ENCODE data around the gene SUGP2.

SUGP2 gene

DNA sequence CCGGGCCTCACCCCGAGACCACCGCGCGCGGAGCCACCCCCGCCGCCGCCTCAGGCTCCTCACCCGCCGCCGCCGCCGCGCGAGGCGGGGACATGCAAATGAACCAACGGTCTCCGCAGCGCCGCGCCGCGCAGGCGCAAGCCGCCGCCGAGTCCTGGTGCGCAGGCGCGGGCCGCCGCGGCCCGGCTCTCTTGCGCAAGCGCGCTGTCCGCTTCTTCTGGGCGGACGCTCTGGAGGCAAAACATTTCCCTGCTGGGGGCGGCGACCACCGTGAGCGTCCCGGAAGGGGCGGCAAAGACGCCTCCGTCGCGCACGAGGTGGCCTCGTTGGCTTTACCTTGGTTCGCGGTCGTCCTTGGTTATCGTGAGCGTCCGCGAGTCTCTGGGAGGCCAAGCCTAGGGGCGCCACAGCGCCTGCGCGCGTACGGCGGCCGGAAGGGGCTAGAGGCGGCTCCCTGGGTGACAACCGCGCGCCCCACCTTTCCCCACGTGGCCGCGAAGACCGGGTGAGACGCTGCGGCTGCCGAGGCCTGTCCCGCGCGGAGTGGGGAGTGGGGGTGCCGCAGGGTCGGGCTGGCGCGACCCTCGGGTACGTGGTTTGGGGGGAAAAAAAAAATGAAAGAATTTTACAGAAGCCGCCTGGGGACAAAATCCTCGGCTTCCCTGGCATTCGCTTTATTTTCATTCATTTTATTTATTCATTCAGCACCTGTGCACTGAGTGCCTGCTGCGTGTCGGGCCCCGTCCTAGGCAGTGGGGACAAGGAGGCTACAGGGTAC is at the start of gene SUGP2, which contains the start of gene ARMC6:
Gene SUGP2, minus strand, starts transcription at position 92 of the 778 bp plus-strand sequence. CDS start 2,446 bp downstream, outside the sequence.
Gene ARMC6, plus strand, starts transcription at position 178 of the 778 bp plus-strand sequence. CDS start 607 bp downstream, outside the sequence.
- peak; percentile 85 to 89 for DNase-seq

DNA sequence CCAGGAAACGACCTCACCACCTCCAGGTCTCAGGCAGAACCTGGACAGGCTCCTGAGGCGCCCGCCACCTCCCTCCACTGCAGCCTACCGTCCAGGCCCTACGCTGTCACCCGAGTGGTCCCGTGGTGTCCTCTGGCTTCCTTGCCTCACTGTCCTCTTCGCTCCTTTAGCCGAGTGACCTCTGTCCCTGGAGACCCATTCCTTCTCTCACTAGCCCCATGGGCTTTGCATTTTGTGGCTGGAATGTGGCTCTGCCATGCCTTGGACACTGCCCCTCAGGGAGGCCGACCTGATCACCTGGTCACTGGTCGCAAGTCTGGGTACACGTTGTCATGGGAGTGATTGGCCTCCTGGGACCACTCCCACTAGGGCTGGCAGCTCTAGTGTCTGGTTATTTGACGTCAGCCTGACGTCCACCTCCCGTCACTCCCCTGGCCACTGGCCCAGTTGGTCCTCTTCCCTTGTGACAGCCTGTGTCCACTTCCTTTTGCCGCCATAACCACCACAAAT is 48.4 kb upstream of the SUGP2 start:
- DNase-seq = no peak

DNA sequence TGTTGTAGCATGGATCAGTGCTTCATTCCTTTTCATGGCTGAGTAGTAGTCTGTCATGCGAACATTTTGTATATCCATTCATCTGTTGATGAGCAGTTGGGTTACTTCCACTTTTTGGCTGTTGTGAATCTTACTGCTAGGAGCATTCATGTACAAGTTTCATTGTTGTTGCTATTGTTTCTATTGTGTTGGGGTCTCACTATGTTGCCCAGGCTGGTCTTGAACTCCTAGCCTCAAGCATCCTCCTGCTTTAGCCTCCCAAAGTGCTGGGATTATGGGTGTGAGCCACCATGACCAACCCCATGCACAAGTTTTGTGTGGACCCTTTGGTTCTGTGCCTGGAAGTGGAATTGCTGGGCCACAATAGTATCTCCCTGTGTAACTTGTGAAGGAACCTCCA is 46.3 kb upstream of the SUGP2 start:
- DNase-seq = no peak

DNA sequence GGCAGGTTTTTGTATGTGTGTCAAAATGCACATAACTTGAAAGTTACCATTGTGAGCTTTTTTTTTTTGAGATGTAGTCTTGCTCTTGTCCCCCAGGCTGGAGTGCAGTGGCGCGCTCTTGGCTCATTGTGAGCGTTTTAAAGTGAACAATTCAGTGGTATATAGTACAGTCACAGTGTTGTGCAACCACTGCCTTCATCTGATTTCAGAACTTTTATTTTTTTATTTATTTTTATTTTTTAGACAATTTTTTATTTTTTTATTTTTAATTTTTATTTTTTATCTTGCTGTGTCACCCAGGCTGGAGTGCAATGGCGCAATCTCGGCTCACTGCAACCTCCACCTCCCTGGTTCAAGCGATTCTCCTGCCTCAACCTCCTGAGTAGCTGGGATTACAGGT is 45.5 kb upstream of the SUGP2 start:
- DNase-seq = no peak

DNA sequence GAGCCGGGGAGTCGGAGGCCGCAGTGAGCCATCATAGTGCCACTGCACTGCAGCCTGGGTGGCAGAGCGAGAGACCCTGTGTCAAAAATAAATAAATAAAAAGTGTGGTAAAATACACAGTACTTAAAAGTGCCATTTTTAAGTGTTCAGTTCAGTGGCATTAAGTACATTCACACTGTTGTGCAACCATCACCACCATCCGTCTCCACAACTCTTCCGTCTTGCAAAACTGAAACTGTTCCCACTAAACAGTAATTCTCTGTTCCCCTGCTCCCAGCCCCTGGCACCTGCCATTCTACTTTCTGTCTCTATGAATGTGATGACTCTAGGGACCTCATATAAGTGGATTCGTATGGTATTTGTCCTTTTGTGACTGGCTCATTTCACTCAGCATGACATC is 43.8 kb upstream of the SUGP2 start:
- DNase-seq = no peak

DNA sequence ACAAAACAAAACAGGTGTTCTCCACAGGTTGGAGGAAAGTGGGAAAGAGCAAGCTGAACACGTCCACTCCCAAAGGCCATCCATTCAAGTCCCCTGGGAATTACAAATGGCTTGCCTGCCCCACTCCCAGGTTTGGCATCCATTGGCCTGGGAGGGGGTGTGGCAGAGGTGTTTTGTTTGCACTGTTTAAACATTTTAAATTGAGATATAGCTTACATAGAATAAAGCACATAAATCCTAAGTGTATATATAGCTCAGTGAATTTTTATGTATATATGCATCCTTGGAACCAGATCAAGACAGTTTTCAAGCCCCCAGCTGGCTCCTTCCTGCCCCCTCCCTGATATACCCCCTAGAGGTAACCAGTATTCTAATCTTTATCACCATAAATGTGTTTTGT is 43.2 kb upstream of the SUGP2 start:
- no peak for DNase-seq

DNA sequence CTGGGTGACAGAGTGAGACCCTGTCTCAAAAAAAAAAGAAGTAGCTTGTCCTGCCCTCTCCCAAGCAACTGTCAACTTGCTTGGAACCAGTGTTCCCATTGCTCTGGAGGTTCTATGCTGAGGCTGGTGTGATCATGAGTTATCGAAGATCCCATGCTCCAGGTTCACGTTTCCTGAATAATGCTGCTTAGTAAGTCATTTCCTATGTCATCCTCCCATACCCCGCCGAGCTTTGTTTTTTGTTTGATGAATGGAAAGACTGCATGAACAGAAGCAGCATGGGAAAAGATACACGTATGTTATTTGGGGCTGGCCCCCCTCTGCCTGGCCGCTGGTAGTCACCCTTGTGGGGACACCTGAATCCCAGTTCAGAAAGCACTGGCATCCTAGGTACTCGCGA is 41.8 kb upstream of the SUGP2 start:
- no peak for DNase-seq

DNA sequence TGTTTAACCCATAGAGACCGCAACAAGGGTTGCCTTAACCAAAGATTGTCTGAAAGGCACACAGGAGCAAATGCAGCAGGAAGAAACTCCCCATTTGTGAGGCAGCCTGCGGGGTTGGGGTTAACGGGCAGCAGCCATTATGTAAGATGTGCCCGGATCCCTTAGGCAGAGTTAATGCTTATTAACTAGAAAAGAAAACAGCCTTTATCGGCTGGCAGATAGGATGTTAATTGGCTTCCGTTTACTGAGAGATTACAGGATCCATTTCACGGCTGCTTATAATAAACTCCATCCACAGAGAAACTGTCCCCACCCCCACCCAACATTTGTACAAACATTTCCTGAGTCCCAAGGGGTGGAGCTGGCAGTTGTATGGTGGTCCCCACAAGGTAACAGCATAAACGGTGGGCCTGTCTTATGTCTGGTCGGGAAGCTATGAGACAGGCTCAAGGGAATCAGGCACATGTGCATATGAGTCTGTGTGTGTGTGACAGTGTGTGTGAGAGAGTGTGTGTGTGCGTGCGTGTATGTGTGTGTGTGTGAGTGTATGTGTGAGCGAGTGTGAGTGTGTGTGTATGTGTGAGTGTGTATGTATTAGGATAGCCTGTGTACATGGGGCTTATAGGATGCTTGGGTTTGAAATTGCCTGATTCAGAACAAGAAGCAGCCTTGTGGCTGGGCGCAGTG is 41.0 kb upstream of the SUGP2 start:
- DNase-seq = no peak

DNA sequence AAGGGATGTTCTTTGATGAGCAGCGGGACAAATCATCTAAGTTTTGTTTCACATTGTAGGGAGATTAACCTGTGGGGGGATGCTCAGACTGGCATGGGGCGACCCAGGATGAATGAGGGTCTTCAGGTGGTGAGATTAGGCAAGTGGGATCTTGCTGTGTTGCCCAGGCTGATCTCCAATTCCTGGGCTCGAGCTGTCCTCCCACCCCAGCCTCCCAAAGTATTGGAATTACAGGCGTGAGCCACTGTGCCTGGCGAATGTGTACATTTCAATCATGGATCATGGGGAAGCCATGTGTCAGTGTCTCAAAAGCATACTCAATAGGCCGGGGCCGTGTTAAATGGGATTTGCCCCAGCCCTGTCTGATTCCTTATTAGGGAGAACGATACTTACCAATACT is 38.6 kb upstream of the SUGP2 start:
- no peak for DNase-seq

DNA sequence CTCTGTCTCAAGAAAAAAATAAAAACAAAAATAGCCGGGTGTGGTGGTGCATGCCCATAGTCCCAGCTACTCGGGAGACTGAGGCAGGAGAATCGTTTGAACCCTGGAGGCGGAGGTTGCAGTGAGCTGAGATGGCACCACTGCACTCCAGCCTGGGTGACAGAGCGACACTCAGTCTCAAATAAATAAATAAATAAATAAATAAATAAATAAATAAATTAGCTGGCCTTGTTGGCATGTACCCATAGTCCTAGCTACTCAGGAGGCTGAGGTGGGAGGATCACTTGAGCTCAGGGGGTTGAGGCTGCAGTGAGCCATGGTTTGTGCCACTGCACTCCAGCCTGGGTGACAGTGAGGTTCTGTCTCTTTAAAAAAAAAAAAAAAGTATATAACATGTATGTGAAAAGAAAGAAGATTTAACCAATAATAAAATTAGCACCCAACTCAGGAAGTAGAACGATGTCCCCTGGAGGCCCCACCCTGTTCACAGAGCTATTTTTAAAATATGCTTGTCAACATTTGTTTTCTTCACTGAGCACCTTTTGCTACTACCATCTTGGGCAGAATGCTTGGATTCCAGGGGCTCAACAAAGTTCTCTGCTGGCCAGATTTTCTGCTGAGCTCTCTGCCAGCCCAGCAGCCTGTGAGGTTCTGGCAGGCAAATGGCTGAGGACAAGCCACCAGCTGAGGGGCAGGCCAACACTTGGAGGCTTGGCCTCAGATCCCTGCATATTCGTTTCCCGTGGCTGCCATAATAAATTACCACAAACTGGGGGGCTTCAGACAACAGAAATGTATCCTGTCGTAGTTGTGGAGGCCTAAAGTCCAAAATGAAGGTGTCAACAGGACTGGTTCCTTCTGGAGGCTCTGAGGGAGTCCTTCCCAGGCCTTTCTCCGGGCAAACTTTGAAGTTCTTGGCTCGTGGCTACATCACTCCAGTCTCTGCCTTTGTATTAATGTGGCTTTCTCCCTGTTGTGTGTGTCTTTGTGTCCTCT is 35.6 kb upstream of the SUGP2 start:
- DNase-seq = no peak

DNA sequence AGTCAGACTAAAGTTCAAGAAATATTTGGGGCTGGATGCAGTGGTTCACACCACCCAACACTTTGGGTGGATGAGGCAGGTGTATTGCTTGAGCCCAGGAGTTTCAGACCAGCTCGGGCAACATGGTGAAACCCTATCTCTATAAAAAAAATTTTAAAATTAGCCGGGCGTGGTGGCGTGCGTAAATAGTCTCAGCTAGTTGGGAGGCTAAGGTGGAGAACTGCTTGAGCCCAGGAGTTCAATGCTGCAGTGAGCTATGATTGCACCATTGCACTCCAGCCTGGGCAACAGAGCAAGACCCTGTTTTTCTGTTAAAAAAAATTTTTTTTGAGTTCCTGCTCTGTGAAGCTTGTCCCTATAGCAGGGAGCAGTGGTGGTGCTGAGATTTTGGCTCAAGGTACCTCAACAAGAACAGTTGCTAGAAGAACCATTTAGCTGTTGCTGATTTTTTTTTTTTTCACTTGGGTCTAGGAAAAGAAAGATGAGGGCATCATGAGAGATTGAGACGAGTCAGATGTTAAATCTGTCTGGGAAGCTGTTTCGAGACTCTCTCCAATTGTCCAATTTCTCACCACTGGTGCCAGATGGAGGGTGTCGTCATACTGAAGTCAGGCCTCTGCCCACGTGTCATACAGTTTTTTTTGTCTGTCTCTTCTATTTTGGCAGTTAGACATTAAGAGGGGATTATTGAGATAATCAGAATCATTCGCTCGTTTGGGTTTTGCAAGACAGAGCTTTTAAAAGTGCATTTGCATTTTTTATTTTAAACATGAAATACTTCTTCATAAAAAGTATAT is 34.2 kb upstream of the SUGP2 start:
- no peak for DNase-seq

DNA sequence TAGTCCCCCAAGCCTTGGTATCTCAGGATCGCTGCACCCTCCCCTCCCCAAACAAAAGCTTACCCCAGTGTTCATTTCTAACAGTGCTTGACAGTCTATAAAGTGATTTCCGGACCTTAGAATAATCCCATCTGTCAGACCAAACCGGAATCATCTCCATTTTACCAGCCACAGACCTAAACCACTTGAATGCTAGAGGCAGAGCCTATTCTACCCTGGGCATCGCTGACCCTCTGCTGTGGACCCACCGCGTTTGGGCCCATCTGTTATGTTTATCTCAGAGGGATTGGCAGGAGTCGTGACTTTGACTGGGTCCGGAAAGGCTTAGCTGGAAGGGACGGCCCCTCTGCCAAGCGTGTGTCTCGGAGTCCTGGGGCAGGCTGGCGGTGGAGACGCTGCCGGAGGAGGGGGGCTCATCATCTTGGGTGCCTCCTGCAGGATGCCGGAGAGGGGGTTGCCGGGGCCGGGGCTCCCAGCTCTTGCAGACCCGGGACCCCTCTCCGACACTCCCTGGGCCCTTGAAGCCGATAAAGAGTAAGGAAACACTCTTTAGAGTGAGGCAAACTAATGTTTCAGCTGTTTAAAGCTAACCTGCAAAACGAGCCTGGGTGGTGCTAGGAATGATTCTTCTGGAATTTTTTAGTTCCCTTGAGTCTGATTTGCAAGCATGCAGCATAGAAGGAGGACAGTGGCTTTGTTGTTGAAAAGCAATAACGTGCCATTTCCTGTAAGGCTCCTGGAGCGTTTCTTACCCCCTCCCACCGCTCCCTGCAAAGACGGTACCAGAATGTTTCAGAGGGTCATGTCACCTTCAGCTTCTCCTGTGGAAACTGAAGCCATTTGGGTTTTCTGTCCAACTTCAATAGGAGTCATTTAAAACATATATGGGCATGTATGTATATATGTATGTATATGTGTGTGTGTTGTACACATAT is 31.8 kb upstream of the SUGP2 start:
- DNase-seq = peak in 1 of 2 experiments; percentile 26

DNA sequence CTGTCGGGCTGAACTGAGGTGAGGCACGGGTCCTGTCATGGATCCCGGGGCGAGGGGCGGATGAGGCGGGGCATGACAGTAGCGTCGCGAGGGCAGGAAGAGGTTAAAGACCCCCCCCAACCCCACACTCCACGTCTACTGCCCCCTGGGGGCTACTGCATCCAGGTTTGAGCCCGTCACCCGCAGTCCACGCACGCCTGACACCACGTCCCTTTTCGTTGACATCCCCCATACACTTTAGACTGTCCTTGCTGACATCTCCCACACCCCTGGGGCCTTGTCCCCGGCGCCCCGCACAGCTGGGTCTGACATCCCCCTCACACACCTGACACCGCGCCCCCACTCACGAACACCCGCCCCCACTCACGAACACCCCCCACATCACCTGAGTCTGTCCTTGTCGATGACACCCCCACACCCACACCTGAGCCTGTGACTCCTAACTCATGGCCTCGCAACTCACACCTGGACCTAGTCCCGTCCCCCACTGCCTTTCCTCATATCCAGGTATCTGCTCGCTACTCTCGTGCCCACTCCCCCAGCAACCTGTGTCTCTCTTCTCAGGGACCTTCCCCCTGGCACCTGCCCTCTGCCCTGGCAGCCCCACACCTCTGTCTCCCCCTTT is 30.9 kb upstream of the SUGP2 start:
- DNase-seq = no peak

DNA sequence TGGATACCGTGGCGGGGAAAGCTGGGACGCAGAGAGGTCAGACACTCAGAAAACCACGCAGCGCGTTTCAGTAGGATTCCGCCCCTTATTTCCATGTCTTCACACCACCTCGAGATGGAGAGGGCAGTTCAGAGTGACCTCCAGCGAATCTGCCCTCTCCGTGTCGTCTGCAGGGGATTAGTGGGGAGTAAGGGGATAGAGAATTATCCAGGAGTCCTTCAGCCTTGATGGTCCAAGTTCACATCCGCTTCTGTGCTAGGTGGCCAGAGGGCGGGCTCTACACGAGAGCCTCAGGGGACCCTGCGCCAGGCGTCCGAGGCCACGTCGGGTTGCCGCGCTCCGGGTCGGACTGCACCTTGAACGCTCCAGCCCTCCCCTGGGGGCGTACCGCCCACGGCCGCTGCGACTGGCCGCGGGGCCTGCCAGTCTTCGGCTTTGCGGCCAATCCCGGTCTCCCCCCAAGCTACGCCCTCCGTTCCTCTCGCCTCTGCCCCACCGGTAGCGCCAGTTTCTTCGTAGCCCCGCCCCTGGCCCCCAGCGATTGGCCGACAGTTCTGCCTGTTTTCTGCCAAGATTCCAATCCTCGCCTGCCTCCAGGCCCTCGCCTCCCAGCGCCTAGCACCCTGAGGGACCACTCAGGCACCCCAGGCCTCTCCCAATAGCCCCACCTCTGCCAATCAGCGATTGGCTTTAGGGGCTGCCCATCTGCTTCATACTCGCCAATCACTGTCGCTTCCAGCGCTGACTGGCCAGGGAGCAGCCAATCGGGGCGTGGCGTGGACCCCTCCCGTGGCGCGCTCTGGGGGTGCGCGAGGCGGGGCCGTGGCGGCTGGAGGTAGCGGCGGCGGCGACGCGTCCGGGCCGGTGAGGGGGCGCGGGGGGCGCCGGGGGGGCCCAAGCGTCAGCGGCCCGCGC is 30.1 kb upstream of the SUGP2 start, which contains the start of gene SLC25A42:
Gene SLC25A42, plus strand, starts transcription at position 812 of the 915 bp plus-strand sequence. CDS start 32,131 bp downstream, outside the sequence.
- DNase-seq = peak; percentile 96 to 99

DNA sequence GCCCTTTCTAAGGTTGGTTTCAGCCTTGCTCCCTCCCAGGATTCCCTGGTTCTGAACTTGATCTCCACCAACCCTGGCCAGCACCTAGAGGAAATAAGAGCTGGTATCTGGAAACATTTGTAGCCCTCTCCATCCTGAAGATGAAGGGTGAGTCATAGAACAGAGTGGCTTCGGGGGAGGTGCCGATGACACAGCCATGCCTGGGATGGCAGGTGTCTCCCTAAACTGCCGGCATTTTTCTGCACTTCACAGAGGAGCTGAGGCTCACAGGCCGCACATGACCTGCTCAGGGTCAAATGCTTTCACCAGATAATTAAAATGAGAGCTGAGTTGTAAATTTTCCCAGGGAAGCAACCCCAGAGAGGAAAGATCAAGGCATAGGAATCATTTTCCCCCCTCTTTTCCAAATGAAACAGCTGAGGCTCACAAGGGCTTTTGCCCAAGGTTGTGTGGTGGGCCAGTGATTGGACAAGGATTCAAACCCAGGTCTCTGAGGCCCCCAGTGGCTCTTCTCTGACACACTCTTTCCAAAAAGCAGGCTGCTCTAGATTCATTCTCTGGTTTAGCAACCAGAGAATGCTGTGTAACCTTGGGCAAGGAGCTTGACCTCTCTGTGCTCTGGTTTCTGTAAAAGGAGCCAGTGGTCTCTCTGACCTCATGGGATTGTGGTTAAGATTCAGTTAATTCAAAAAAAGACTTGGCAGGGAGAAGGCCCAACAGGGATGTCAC is 29.3 kb upstream of the SUGP2 start:
- peak in 1 of 2 experiments; percentile 16 for DNase-seq

DNA sequence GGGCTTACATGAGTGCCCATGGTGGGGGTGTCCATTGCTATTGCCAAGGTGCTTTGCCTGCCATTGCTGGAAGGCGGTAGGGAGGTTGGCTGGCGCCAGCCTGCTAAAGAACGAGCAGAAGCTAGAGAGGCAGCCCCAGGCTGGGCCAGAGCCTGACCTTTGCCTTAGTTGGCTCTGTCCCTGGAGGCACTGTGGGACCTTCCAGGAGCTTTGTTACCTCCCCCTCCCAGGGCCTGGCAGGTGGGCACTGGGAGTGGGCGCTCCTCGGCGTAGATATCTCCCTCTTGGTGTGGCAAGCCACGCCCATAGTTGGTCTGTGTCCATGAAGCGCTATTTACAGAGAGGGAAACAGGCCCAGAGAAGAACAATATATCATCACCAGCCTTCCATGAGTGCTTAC is 28.2 kb upstream of the SUGP2 start:
- no peak for DNase-seq

DNA sequence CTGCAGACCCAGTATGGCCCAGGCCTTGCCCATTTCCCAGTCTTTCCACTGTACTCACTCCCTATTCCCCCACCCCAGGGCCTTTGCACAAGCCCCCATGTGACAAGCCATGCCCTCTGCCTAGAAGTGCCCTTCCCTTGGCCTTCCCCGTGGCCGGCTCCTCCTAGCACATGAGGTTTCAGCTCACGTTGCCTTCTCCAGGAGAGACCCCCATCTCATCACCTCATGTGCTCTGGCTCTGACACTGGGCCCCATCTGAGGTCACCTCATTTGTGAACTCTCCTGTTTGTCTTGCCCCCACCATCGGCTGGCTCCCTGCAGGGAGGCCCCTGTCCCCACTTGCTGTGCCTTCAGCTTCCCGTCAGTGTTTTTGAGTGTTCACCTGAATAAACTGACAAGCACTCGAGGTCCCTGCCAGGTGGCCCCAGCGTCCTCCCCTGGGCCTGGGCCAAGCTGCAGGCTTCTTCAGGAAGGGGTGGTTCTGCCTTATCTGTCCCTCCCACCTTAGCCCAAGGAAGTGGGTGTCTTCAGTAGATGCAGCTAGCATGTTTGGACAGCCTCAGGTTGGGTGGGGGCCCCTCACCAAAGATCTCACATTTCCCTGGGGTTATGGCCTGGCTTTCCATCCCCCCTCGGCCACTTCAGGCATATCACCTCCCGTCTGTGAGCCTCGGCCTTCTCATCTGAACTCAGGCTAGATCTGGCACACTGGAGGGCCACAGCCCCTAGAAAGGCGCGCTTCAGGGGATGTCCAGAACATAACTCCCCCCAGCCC is 26.7 kb upstream of the SUGP2 start:
- no peak for DNase-seq

Measured in stimulated activated CD4-positive, alpha-beta T cell treated with anti-CD3 and anti-CD28 coated beads, Interleukin-4, amount 100 ng/mL, for 4 hours (primary cell).